HCT116 (cell line): ENCODE measurements around the gene CDK5R1. TPM values are rescaled to one million over a fixed set of nuclear protein-coding genes. Genes with fewer than 3 reads are reported as not detected.

Source experiments
- ATAC-seq: fragments of 200-7000 bp; cut with Tn5 transposase; 2 replicates; pipeline ENCODE4 v1.9.1; 2020; ENCODE audit warnings: mild to moderate bottlenecking, moderate library complexity
- BruUV-seq: library from RNA; stranded (reverse); fragments of 400-500 nt; replicated peaks from 2 replicates; lab custom pipeline; 2021; lab: Mats Ljungman, UMichigan
- CTCF ChIA-PET: fragments of 300-600 bp; sonication (Branson Sonifier 250); formaldehyde crosslinking; loops from one replicate; lab custom pipeline; 2021; ENCODE audit warnings: antibody characterized with exemption; lab: Charles Lee
- POLR2A ChIA-PET: fragments of 300-600, 350-600 bp; sonication (Branson Sonifier 250); formaldehyde crosslinking; loops from one replicate; lab custom pipeline; 2021; ENCODE audit warnings: antibody characterized with exemption; lab: Charles Lee
- RAD21 ChIA-PET, 2 experiments: fragments of 300-600 bp; sonication (Branson Sonifier 250); formaldehyde crosslinking; loops; one replicate each; lab custom pipeline; 2023; ENCODE audit warnings: low total read pairs in 2 of 2; ENCODE audit not compliant: uncharacterized antibody in 2 of 2, unreplicated experiment in 2 of 2, low non-redundant PET in 1 of 2; lab: Charles Lee
- DNase-seq: peaks from one replicate; pipeline ENCODE4 v3.0.0-alpha.2; 2010; ENCODE audit warnings: low read depth, low spot score
- H2AFZ ChIP-seq: fragments of 200-600 bp; shearing (Covaris generic), sonication (generic); 2 replicates; pipeline ENCODE4 v1.6.1; 2017; ENCODE audit warnings: low read depth, mixed run types, mixed read lengths, antibody characterized with exemption, low read length; ENCODE audit not compliant: poor library complexity, severe bottlenecking
- H3K27ac ChIP-seq: 2 replicates; pipeline ENCODE4 v1.5.1; 2012; ENCODE audit warnings: low read depth, low read length
- H3K27me3 ChIP-seq: fragments of 200-600 bp; sonication (generic); 2 replicates; pipeline ENCODE4 v1.6.1; 2016; ENCODE audit warnings: mixed run types, low read length, mixed read lengths; ENCODE audit not compliant: insufficient read depth
- H3K36me3 ChIP-seq, 2 experiments: fragments of 200-500 bp in 1 of 2; fragments of 200-600 bp in 1 of 2; sonication (Bioruptor generic) in 1 of 2; sonication (generic) in 1 of 2; 2 replicates each; pipeline versions ENCODE4 v1.5.1 to v1.6.1; 2014 to 2016; ENCODE audit warnings: low read length in 2 of 2, inconsistent platforms in 1 of 2, mixed read lengths in 1 of 2, mixed run types in 1 of 2; ENCODE audit not compliant: insufficient read depth in 2 of 2, control insufficient read depth in 1 of 2
- H3K4me1 ChIP-seq, 2 experiments: fragments of 200-600 bp in 1 of 2; sonication (generic) in 1 of 2; 2 replicates each; pipeline versions ENCODE4 v1.5.1 to v1.6.1; 2012 to 2017; ENCODE audit warnings: low read length in 2 of 2, inconsistent platforms in 1 of 2, mild to moderate bottlenecking in 1 of 2, mixed read lengths in 1 of 2, mixed run types in 1 of 2, moderate library complexity in 1 of 2; ENCODE audit not compliant: insufficient read depth in 2 of 2, control insufficient read depth in 1 of 2
- H3K4me2 ChIP-seq: fragments of 200-600 bp; sonication (generic); 2 replicates; pipeline ENCODE4 v1.6.1; 2017; ENCODE audit warnings: mixed run types, low read length, mixed read lengths
- H3K4me3 ChIP-seq, 2 experiments: fragments of 200-600 bp in 1 of 2; sonication (generic) in 1 of 2; replicated peaks in 1 of 2; 2 replicates each; pipeline ENCODE4 v1.5.1; 2011 to 2016; ENCODE audit warnings: low read length in 2 of 2, control low read depth in 1 of 2, low read depth in 1 of 2, mild to moderate bottlenecking in 1 of 2, mixed read lengths in 1 of 2, mixed run types in 1 of 2
- H3K79me2 ChIP-seq: fragments of 200-600 bp; sonication (generic); 2 replicates; pipeline ENCODE4 v1.6.1; 2017; ENCODE audit warnings: mild to moderate bottlenecking, mixed run types, low read length, moderate library complexity, mixed read lengths; ENCODE audit not compliant: insufficient read depth
- H3K9ac ChIP-seq: fragments of 200-600 bp; sonication (generic); 2 replicates; pipeline ENCODE4 v1.6.1; 2016; ENCODE audit warnings: low read length, mixed read lengths
- H3K9me2 ChIP-seq: fragments of 200-600 bp; sonication (generic), shearing (Covaris generic); 2 replicates; pipeline ENCODE4 v1.6.1; 2017; ENCODE audit warnings: mixed run types, mild to moderate bottlenecking, moderate library complexity; ENCODE audit not compliant: insufficient read depth
- H3K9me3 ChIP-seq, 2 experiments: fragments of 200-500 bp in 1 of 2; fragments of 200-600 bp in 1 of 2; sonication (Bioruptor generic) in 1 of 2; sonication (generic) in 1 of 2; 2 replicates each; pipeline ENCODE4 v1.6.1; 2014 to 2017; ENCODE audit warnings: low read length in 2 of 2, mixed read lengths in 2 of 2, inconsistent platforms in 1 of 2, low read depth in 1 of 2, mild to moderate bottlenecking in 1 of 2, mixed run types in 1 of 2, moderate library complexity in 1 of 2; ENCODE audit not compliant: control insufficient read depth in 1 of 2, insufficient read depth in 1 of 2
- H4K20me1 ChIP-seq: fragments of 200-600 bp; sonication (generic), shearing (Covaris generic); 2 replicates; pipeline ENCODE4 v1.6.1; 2017; ENCODE audit warnings: mixed run types, mild to moderate bottlenecking, moderate library complexity; ENCODE audit not compliant: insufficient read depth
- CBX3 ChIP-seq: IDR thresholded peaks from 2 replicates; pipeline ENCODE4 v1.6.1; 2012; ENCODE audit warnings: low read depth
- CEBPB ChIP-seq: IDR thresholded peaks from 2 replicates; pipeline ENCODE4 v1.6.1; 2012; ENCODE audit warnings: low read depth
- EGR1 ChIP-seq: IDR thresholded peaks from 2 replicates; pipeline ENCODE4 v1.6.1; 2012; ENCODE audit warnings: low read depth
- ELF1 ChIP-seq: IDR thresholded peaks from 2 replicates; pipeline ENCODE4 v1.6.1; 2012; ENCODE audit warnings: low read depth, borderline replicate concordance
- EZH2 ChIP-seq: fragments of 200-600 bp; sonication (generic); IDR thresholded peaks from 2 replicates; pipeline ENCODE4 v1.6.1; 2017; ENCODE audit warnings: antibody characterized with exemption, mixed run types
- EZH2phosphoT487 ChIP-seq: fragments of 200-600 bp; IDR thresholded peaks from 2 replicates; pipeline ENCODE4 v1.6.1; 2018; ENCODE audit warnings: antibody characterized with exemption, borderline replicate concordance
- JUND ChIP-seq: IDR thresholded peaks from 2 replicates; pipeline ENCODE4 v1.6.1; 2012
- RAD21 ChIP-seq: IDR thresholded peaks from 2 replicates; pipeline ENCODE4 v1.6.1; 2012; ENCODE audit warnings: low read depth, mild to moderate bottlenecking
- SIN3A ChIP-seq: IDR thresholded peaks from 2 replicates; pipeline ENCODE4 v1.6.1; 2012; ENCODE audit warnings: low read depth
- SP1 ChIP-seq: IDR thresholded peaks from 2 replicates; pipeline ENCODE4 v1.6.1; 2012; ENCODE audit warnings: low read depth
- SRF ChIP-seq: IDR thresholded peaks from 2 replicates; pipeline ENCODE4 v1.6.1; 2012; ENCODE audit warnings: low read depth
- TCF7L2 ChIP-seq: IDR thresholded peaks from 2 replicates; pipeline ENCODE4 v1.7.0; 2011; ENCODE audit warnings: borderline replicate concordance, inconsistent platforms; ENCODE audit not compliant: insufficient read depth, insufficient read length; ENCODE audit errors: extremely low read depth
- YY1 ChIP-seq: IDR thresholded peaks from 2 replicates; pipeline ENCODE4 v1.6.1; 2011; ENCODE audit warnings: low read length, low read depth, moderate library complexity, mild to moderate bottlenecking; ENCODE audit not compliant: insufficient replicate concordance; ENCODE audit errors: extremely low read depth
- intact Hi-C: fragments of 100-400 bp; cut with micrococcal nuclease; formaldehyde crosslinking; loops from 2 replicates; pipeline ENCODE4 v1.10.0; 2022
- total RNA-seq: library from RNA; stranded (reverse); gene quantifications from one replicate; pipeline ENCODE4 v1.2.1, GENCODE V29; 2021; ENCODE audit not compliant: unreplicated experiment
- TF ChIP-seq, protein P1 (sequence below): IDR thresholded peaks from 2 replicates; pipeline ENCODE4 v1.6.1; 2012
- TF ChIP-seq, protein P2 (sequence below), 3 experiments: fragments of 200-600 bp in 1 of 3; sonication (generic) in 1 of 3; IDR thresholded peaks in 2 of 3; conservative IDR thresholded peaks in 1 of 3; 2 replicates each; pipeline ENCODE4 v1.5.1; 2012 to 2017; ENCODE audit warnings: low read depth in 2 of 3, low read length in 2 of 3, antibody characterized with exemption in 1 of 3, borderline replicate concordance in 1 of 3, control low read depth in 1 of 3, mild to moderate bottlenecking in 1 of 3, mixed read lengths in 1 of 3, mixed run types in 1 of 3, moderate library complexity in 1 of 3; ENCODE audit not compliant: insufficient read depth in 1 of 3
- TF ChIP-seq, protein P3 (sequence below): IDR thresholded peaks from 2 replicates; pipeline ENCODE4 v1.6.1; 2011; ENCODE audit warnings: mild to moderate bottlenecking, low read length, moderate library complexity; ENCODE audit not compliant: insufficient replicate concordance; ENCODE audit errors: extremely low read depth
- TF ChIP-seq, protein P4 (sequence below): IDR thresholded peaks from 2 replicates; pipeline ENCODE4 v1.6.1; 2012
- TF ChIP-seq, protein P5 (sequence below): IDR thresholded peaks from 2 replicates; pipeline ENCODE4 v1.6.1; 2012; ENCODE audit warnings: low read depth

The CDK5R1 gene
- total RNA-seq, 1 experiment from 2014 or later: 5.4 TPM

DNA sequence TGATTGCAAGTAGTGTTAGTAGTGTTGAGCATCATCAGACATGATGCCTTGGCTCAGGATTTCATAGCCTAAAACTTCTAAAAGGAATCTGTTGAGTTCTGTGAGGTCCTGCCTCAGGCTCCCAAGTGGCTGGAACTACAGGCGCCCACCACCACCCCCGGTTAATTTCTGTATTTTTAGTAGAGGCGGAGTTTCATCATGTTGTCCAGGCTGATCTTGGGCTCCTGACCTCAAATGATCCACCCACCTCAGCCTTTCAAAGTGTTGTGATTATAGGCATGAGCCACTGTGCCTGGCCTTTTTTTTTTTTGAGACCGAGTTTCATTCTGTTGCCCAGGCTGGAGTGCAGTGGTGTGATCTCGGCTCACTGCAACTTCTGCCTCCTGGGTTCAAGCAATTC lies 36.8 kb upstream of the CDK5R1 start:
- H3K27me3 ChIP-seq: no peaks in the 10 kb centered on the region
- BruUV-seq: no TSS peak
- H3K4me2 ChIP-seq: no peak overlapping the region
- no peak overlapping the region for H2AFZ ChIP-seq
- POLR2A ChIA-PET: no interaction called here
- H3K79me2 ChIP-seq: peaks cover 100% of the 10 kb centered on the region
- peaks cover 9 to 13% of the 10 kb centered on the region in 2 experiments; a peak in 3 of 4 replicates for H3K4me1 ChIP-seq
- RAD21 ChIA-PET: no interaction called here
- DNase-seq: no peak
- no peak for ATAC-seq
- H3K9me3 ChIP-seq: no peaks in the 10 kb centered on the region
- no peak overlapping the region for H3K27ac ChIP-seq
- CTCF ChIA-PET: interaction anchor here (1.7 kb wide), 1 partner anchor 12 kb away, joined by 6 read pairs; no protein-coding TSS in a partner anchor
- intact Hi-C loops: loop anchor here (10.0 kb wide), 1 partner anchor 65 kb away; no protein-coding TSS in a partner anchor
- no peak overlapping the region for H3K4me3 ChIP-seq
- TF ChIP-seq, protein P1, sequence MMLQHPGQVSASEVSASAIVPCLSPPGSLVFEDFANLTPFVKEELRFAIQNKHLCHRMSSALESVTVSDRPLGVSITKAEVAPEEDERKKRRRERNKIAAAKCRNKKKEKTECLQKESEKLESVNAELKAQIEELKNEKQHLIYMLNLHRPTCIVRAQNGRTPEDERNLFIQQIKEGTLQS: no peak
- no peak for TF ChIP-seq EGR1
- TF ChIP-seq, protein P2, sequence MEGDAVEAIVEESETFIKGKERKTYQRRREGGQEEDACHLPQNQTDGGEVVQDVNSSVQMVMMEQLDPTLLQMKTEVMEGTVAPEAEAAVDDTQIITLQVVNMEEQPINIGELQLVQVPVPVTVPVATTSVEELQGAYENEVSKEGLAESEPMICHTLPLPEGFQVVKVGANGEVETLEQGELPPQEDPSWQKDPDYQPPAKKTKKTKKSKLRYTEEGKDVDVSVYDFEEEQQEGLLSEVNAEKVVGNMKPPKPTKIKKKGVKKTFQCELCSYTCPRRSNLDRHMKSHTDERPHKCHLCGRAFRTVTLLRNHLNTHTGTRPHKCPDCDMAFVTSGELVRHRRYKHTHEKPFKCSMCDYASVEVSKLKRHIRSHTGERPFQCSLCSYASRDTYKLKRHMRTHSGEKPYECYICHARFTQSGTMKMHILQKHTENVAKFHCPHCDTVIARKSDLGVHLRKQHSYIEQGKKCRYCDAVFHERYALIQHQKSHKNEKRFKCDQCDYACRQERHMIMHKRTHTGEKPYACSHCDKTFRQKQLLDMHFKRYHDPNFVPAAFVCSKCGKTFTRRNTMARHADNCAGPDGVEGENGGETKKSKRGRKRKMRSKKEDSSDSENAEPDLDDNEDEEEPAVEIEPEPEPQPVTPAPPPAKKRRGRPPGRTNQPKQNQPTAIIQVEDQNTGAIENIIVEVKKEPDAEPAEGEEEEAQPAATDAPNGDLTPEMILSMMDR (IDR thresholded peaks at IDR 0.05 in 2 of 3, conservative IDR thresholded peaks at IDR 0.05 in 1 of 3; ENCODE audit: borderline replicate concordance in 1 of 3, insufficient read depth in 1 of 3, low read depth in 2 of 3, low read length in 2 of 3): no peak
- no peak for TF ChIP-seq CBX3
- TF ChIP-seq, protein P3, sequence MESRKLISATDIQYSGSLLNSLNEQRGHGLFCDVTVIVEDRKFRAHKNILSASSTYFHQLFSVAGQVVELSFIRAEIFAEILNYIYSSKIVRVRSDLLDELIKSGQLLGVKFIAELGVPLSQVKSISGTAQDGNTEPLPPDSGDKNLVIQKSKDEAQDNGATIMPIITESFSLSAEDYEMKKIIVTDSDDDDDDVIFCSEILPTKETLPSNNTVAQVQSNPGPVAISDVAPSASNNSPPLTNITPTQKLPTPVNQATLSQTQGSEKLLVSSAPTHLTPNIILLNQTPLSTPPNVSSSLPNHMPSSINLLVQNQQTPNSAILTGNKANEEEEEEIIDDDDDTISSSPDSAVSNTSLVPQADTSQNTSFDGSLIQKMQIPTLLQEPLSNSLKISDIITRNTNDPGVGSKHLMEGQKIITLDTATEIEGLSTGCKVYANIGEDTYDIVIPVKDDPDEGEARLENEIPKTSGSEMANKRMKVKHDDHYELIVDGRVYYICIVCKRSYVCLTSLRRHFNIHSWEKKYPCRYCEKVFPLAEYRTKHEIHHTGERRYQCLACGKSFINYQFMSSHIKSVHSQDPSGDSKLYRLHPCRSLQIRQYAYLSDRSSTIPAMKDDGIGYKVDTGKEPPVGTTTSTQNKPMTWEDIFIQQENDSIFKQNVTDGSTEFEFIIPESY: no peak
- TF ChIP-seq CEBPB: no peak
- TF ChIP-seq ELF1: no peak
- TF ChIP-seq EZH2phosphoT487: no peak
- no peak for TF ChIP-seq SP1
- TF ChIP-seq YY1: no peak
- no peak for TF ChIP-seq SRF
- no peak for TF ChIP-seq JUND
- TF ChIP-seq TCF7L2: no peak
- TF ChIP-seq, protein P4, sequence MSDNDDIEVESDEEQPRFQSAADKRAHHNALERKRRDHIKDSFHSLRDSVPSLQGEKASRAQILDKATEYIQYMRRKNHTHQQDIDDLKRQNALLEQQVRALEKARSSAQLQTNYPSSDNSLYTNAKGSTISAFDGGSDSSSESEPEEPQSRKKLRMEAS: no peak
- no peak for TF ChIP-seq RAD21
- TF ChIP-seq, protein P5, sequence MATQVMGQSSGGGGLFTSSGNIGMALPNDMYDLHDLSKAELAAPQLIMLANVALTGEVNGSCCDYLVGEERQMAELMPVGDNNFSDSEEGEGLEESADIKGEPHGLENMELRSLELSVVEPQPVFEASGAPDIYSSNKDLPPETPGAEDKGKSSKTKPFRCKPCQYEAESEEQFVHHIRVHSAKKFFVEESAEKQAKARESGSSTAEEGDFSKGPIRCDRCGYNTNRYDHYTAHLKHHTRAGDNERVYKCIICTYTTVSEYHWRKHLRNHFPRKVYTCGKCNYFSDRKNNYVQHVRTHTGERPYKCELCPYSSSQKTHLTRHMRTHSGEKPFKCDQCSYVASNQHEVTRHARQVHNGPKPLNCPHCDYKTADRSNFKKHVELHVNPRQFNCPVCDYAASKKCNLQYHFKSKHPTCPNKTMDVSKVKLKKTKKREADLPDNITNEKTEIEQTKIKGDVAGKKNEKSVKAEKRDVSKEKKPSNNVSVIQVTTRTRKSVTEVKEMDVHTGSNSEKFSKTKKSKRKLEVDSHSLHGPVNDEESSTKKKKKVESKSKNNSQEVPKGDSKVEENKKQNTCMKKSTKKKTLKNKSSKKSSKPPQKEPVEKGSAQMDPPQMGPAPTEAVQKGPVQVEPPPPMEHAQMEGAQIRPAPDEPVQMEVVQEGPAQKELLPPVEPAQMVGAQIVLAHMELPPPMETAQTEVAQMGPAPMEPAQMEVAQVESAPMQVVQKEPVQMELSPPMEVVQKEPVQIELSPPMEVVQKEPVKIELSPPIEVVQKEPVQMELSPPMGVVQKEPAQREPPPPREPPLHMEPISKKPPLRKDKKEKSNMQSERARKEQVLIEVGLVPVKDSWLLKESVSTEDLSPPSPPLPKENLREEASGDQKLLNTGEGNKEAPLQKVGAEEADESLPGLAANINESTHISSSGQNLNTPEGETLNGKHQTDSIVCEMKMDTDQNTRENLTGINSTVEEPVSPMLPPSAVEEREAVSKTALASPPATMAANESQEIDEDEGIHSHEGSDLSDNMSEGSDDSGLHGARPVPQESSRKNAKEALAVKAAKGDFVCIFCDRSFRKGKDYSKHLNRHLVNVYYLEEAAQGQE: no peak
- TF ChIP-seq SIN3A: no peak
- no peak for TF ChIP-seq EZH2
- TF ChIP-seq, all 23 proteins: peak for 0
- peaks cover 34% of the 10 kb centered on the region; the same call in 1 of the 2 replicates for H4K20me1 ChIP-seq
- H3K36me3 ChIP-seq: peaks cover 62 to 70% of the 10 kb centered on the region in 2 experiments
- H3K9ac ChIP-seq: no peak overlapping the region
- H3K9me2 ChIP-seq: no peaks in the 10 kb centered on the region
